OCI-M2 (cell line): ENCODE results near the gene ZNF276.
"Not testable (repeated sequence)": the region's sequence is repeated elsewhere in the genome, so short reads cannot be mapped to it uniquely, and the experiment has no call there.

Source experiments
- DNase-seq: peaks from one replicate; lab custom pipeline; 2025; ENCODE audit not compliant: unreplicated experiment; lab: John Stamatoyannopoulos, UW

The ZNF276 gene

DNA sequence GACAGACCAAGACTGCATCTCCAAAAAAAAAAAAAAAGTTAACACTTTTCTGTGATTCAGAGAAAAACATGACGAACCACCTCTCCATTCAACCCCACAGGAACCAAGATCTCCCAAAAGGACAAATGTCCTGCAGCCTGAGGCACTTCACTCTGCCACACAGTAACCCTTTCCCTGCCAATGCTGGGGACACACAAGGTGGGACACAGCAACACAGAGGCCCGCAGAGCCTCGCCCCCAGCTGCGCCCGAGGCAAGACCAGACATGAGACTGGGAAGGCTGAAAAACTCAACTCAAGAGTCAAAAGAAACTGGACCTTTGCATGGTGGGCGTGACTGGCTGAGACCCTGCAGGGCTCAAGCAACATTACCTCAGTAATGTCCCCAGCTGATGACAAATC lies 61.2 kb downstream of the ZNF276 start:
- DNase-seq: no peak

DNA sequence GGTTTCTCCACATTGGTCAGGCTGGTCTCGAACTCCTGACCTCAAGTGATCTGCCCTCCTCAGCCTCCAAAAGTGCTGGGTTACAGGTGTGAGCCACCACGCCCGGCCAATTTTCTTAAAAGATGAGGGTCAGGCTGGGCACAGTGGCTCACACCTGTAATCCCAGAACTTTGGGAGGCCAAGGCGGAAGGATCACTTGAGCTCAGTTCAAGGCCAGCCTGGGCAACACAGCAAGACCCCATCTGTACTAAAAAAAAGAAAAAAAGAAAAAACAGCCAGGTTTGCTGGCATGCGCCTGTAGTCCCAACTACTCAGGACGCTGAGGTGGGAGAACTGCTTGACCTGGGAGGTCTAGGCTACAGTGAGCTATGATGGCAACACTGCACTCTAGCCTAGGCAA lies 62.6 kb downstream of the ZNF276 start:
- DNase-seq: not testable (repeated sequence)

DNA sequence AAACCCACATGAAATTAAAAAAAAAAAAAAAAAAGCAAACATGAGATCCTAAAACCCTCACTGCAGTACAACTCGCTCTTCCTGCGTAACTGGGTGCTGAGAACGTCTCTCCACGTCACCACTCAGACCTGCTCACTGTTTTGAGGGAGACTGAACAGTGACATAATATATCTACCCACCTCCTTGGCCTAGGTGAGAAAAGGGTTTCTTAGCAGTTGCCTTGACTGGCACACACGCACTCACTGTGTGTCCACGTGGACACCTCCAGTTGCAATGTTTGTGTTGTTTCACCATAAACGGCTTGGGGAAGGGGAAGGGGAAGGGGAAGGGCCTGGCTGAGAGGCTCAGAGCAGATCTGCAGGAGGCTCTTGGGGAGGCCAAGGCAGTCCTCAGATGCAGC lies 63.1 kb downstream of the ZNF276 start:
- no peak for DNase-seq

DNA sequence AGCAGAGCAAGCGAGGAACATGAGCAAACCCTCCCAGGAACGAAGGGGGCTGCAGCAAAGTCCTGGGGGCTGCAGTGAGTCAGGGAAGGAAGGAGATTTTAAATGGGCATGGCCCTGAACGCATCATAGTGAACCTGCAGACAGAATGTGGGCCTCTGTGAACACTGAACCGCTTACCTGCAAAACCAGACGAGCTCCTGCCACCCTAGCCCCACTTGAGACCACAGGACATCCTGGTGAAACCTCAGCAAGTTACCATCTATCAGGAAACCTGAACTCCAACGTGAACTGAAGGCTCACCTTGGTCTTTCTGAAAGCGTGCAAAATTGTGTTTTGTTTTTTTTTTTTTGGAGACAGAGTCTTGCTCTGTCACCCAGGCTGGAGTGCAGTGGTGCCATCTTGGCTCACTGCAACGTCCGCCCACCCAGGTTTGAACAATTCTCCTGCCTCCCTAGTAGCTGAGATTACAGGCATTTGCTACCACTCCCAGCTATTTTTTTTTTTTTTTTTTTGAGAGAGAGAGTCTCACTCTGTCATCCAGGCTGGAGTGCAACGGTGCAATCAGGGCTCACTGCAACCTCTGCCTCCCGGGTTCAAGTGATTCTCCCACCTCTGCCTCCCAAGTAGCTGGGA lies 64.3 kb downstream of the ZNF276 start:
- DNase-seq: no peak

DNA sequence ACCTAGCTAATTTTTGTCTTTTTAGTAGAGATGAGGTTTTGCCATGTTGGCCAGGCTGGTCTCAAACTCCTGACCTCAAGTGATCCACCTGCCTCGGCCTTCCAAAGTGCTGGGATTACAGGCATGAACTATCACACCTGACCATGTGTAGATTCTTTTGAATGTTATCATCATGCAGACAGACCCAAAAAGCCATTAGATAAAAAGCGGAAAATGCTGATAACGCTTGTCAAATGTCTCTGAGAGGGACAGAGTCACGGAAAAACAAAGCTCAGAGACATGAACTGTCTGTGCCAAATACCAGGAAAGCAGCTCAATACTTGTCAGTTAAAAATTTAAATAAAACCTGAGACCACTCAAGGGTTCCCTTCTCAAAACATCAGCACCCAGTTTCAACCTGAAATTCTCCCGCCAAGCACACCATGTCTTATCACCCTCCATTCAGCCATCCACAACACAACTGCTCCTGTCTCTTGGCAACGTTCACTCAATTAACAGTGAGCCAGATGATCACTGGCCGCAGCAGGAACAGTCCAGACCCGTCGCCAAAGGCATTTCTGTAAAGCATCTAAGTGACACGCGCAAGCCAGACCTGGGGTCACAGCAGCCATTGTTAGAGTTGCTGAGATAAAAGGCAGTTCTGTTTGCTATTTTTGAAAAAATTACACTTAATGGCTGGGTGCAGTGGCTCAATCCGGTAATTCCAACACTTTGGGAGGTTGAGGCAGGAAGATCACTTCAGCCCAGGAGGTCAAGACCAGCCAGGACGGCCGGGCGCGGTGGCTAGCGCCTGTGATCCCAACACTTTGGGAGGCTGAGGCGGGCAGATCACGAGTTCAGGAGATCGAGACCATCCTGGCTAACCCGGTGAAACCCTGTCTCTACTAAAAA lies 65.4 kb downstream of the ZNF276 start:
- DNase-seq: no peak

DNA sequence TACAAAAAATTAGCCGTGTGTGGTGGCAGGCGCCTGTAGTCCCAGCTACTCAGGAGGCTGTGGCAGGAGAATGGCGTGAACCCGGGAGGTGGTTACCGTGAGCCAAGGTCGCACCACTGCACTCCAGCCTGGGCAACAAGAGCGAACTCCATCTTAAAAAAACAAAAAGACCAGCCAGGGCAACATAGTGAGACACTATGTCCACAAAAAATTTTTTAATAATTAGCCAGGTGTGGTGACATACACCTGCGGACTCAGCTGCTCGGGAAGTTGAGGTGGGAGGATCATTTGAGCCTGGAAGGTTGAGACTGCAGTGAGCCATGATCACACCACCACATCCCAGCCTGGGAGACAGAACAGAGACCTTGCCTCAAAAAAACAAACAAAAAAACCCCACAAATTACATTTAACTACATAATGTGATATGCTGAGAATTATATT lies 66.0 kb downstream of the ZNF276 start:
- DNase-seq: no peak
